Esophagus muscularis mucosa (tissue), 4 donors: ENCODE measurements around the gene LCP2.

ENCODE experiments used
- CTCF ChIP-seq, 3 experiments: fragments of 200-600 bp in 2 of 3; fragments of 450-650 bp in 1 of 3; sonication (generic) in 2 of 3; IDR thresholded peaks; one replicate each; pipeline ENCODE4 v1.5.1; 2017 to 2019; ENCODE audit warnings: antibody characterized with exemption in 3 of 3, mild to moderate bottlenecking in 2 of 3, moderate library complexity in 1 of 3
- EP300 ChIP-seq: sonication (generic); formaldehyde crosslinking; IDR thresholded peaks from one replicate; pipeline ENCODE4 v1.6.1; 2017; ENCODE audit warnings: antibody characterized with exemption
- POLR2A ChIP-seq: fragments of 450-650 bp; IDR thresholded peaks from one replicate; pipeline ENCODE4 v1.6.1; 2017; ENCODE audit warnings: antibody characterized with exemption, moderate library complexity, mild to moderate bottlenecking, low read depth
- POLR2AphosphoS5 ChIP-seq, 2 donors: sonication (generic); formaldehyde crosslinking; IDR thresholded peaks; one replicate each; pipeline ENCODE4 v1.6.1; 2017; ENCODE audit warnings: antibody characterized with exemption in 2 of 2

DNA sequence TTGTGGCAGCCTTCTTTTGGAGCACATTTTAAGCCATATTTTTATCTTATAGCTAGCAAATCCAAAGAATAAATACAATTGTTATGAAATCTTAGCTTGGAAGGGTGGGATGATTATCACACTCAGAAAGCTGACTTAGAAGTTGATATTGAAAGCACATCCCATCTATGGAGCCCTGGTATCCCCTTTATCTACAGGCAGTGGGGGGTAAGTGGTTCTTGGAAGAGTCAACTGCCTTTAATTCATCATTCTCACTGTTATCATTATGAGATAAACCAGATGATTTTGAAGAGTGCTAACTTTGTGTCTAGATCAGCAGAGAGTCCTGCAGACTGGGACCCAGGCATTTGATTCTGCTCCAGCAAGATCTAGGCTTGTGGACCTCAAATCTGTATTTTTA is 3.0 kb downstream of the LCP2 start:
- no peak for TF ChIP-seq CTCF (IDR thresholded peaks at IDR 0.05)
- TF ChIP-seq EP300, result no peak
- no peak for TF ChIP-seq POLR2AphosphoS5 (IDR thresholded peaks at IDR 0.05)
- TF ChIP-seq POLR2A, result no peak
